HG03571 (cell line): Measurements from ENCODE around the gene INTS3.
A peak's percentile ranks its signal among the peaks of the same experiment; 100 is the strongest.

Source experiments
- ATAC-seq: cut with Tn5 transposase; IDR thresholded peaks from one replicate; pipeline ENCODE4 v1.9.1; 2021; ENCODE audit not compliant: unreplicated experiment

Gene INTS3

GRCh38 chr1:153727463-153728304 lies at the start of gene INTS3:
Gene INTS3, plus strand, starts transcription at chr1:153728050. Its CDS starts 585 bp downstream, at chr1:153728635.
- peak; percentile 95 for ATAC-seq

GRCh38 chr1:153678519-153679336 lies 49.1 kb upstream of the INTS3 start, which contains the start of gene NPR1:
Gene NPR1, plus strand, starts transcription at chr1:153678688. Its CDS starts 421 bp downstream, at chr1:153679109.
- no peak for ATAC-seq

GRCh38 chr1:153679337-153680119 lies 48.3 kb upstream of the INTS3 start:
- no peak for ATAC-seq

- ATAC-seq = no peak
Measured at GRCh38 chr1:153680120-153680403, 47.8 kb upstream of the INTS3 start.

- no peak for ATAC-seq
Measured at GRCh38 chr1:153682730-153683129, 45.1 kb upstream of the INTS3 start.

- no peak for ATAC-seq
Measured at GRCh38 chr1:153683854-153684253, 44.0 kb upstream of the INTS3 start.

GRCh38 chr1:153684892-153685291 lies 43.0 kb upstream of the INTS3 start:
- no peak for ATAC-seq

- ATAC-seq = no peak
Measured at GRCh38 chr1:153685544-153686340, 42.1 kb upstream of the INTS3 start.

- ATAC-seq = no peak
Measured at GRCh38 chr1:153687346-153688125, 40.3 kb upstream of the INTS3 start.

- ATAC-seq = no peak
Measured at GRCh38 chr1:153688276-153688675, 39.6 kb upstream of the INTS3 start.

- no peak for ATAC-seq
Measured at GRCh38 chr1:153688736-153689328, 39.0 kb upstream of the INTS3 start.

- no peak for ATAC-seq
Measured at GRCh38 chr1:153693466-153693865, 34.4 kb upstream of the INTS3 start.

- ATAC-seq = no peak
Measured at GRCh38 chr1:153696741-153697140, 31.1 kb upstream of the INTS3 start.

- no peak for ATAC-seq
Measured at GRCh38 chr1:153697191-153698019, 30.4 kb upstream of the INTS3 start.

GRCh38 chr1:153698020-153698922 lies 29.6 kb upstream of the INTS3 start:
- ATAC-seq = no peak

- no peak for ATAC-seq
Measured at GRCh38 chr1:153698923-153699714, 28.7 kb upstream of the INTS3 start.

- ATAC-seq = no peak
Measured at GRCh38 chr1:153699768-153700167, 28.1 kb upstream of the INTS3 start.
